Endothelial cell (in vitro differentiated cells): ENCODE results near the gene KIF21A. TPM values are rescaled to one million over a fixed set of nuclear protein-coding genes. Genes with fewer than 3 reads are reported as not detected.

ENCODE experiments used
- DNase-seq: peaks from one replicate; pipeline ENCODE4 v3.0.0; 2021; ENCODE audit warnings: low spot score
- H3K27ac Mint-ChIP-seq: one replicate; pipeline ENCODE4 v1.8.0; 2021; ENCODE audit warnings: mixed read lengths, inconsistent platforms; ENCODE audit not compliant: unreplicated experiment
- H3K27me3 Mint-ChIP-seq: one replicate; pipeline ENCODE4 v1.8.0; 2021; ENCODE audit warnings: mild to moderate bottlenecking, moderate library complexity, mixed read lengths, inconsistent platforms; ENCODE audit not compliant: unreplicated experiment
- H3K36me3 Mint-ChIP-seq: one replicate; pipeline ENCODE4 v1.8.0; 2021; ENCODE audit warnings: mild to moderate bottlenecking, low read depth, mixed read lengths, inconsistent platforms; ENCODE audit not compliant: unreplicated experiment
- H3K4me1 Mint-ChIP-seq: one replicate; pipeline ENCODE4 v1.8.0; 2021; ENCODE audit warnings: mild to moderate bottlenecking, mixed read lengths, inconsistent platforms; ENCODE audit not compliant: unreplicated experiment
- H3K4me3 Mint-ChIP-seq: one replicate; pipeline ENCODE4 v1.8.0; 2021; ENCODE audit warnings: mild to moderate bottlenecking, mixed read lengths, inconsistent platforms; ENCODE audit not compliant: unreplicated experiment
- H3K9me3 Mint-ChIP-seq: one replicate; pipeline ENCODE4 v1.8.0; 2021; ENCODE audit warnings: mixed read lengths, inconsistent platforms; ENCODE audit not compliant: unreplicated experiment
- CTCF ChIP-seq: fragments of 200-600 bp; sonication (generic); IDR thresholded peaks from one replicate; pipeline ENCODE4 v1.5.0; 2021; ENCODE audit warnings: antibody characterized with exemption; ENCODE audit not compliant: unreplicated experiment
- total RNA-seq: library from RNA; stranded (reverse); fragmentation: NEBNext Ultra II Directional; extraction: Animal tissue kit (Norgen Biotek cat#: 25700); gene quantifications from one replicate; pipeline ENCODE4 v1.2.1, GENCODE V29; 2021; ENCODE audit not compliant: unreplicated experiment

Gene KIF21A
- total RNA-seq, 1 donor from 2014 or later: 2.9 TPM

DNA sequence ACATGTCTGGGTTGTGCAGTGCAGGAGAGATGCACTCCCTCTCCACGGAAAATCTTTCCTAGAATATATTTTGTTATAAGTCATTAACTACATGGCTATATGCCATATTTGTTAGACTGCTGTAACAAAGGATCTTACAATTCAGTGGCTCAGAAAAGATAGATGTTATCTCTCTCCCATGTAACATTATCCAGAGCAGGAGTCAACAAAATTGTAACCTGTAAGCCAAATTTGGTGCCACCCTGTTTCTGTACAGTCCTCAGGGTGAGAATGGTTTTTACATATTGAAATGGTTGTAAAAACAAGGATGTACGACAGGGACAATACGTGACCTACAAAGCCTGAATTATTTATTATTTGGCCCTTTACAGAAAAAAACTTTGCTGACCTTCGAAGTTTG, 155.5 kb downstream of the KIF21A start:
- no peak overlapping the region for H3K4me3 Mint-ChIP-seq
- H3K36me3 Mint-ChIP-seq: no peaks in the 10 kb centered on the region
- no peak for DNase-seq
- no peak overlapping the region for H3K27ac Mint-ChIP-seq
- no peaks in the 10 kb centered on the region for H3K9me3 Mint-ChIP-seq
- no peak for TF ChIP-seq CTCF
- H3K27me3 Mint-ChIP-seq: no peaks in the 10 kb centered on the region
- no peaks in the 10 kb centered on the region for H3K4me1 Mint-ChIP-seq

GRCh38 chr12:39278426-39278825, 164.5 kb downstream of the KIF21A start:
- no peak overlapping the region for H3K4me3 Mint-ChIP-seq
- no peaks in the 10 kb centered on the region for H3K9me3 Mint-ChIP-seq
- TF ChIP-seq CTCF: no peak
- no peaks in the 10 kb centered on the region for H3K4me1 Mint-ChIP-seq
- DNase-seq: no peak
- H3K27ac Mint-ChIP-seq: no peak overlapping the region
- no peaks in the 10 kb centered on the region for H3K36me3 Mint-ChIP-seq
- H3K27me3 Mint-ChIP-seq: no peaks in the 10 kb centered on the region

DNA sequence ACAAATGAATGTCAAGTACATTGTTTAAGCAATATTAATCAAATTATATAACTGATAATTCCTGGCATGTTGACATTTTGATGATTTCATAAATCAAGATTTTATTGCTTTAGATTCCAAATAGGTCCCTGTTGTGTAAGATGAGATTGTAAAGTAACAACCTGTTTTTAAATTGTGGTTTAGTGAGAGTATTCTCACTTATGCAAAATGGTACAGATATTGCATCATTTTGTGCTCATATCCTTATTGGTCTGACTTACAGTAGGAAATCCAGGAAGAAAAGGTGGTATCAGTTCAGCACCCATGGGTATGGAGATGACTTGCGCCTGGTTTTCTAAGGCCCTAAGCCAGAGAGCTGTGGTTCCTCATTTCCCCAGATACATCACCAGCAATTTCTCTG, 165.5 kb downstream of the KIF21A start:
- no peaks in the 10 kb centered on the region for H3K36me3 Mint-ChIP-seq
- no peaks in the 10 kb centered on the region for H3K9me3 Mint-ChIP-seq
- no peak overlapping the region for H3K4me3 Mint-ChIP-seq
- DNase-seq: no peak
- TF ChIP-seq CTCF: no peak
- H3K4me1 Mint-ChIP-seq: no peaks in the 10 kb centered on the region
- H3K27me3 Mint-ChIP-seq: peaks cover 1% of the 10 kb centered on the region
- no peak overlapping the region for H3K27ac Mint-ChIP-seq

GRCh38 chr12:39275846-39276245, 167.1 kb downstream of the KIF21A start:
- peaks cover 1% of the 10 kb centered on the region for H3K27me3 Mint-ChIP-seq
- H3K9me3 Mint-ChIP-seq: no peaks in the 10 kb centered on the region
- H3K4me1 Mint-ChIP-seq: peaks cover 3% of the 10 kb centered on the region
- H3K27ac Mint-ChIP-seq: no peak overlapping the region
- no peak for DNase-seq
- H3K36me3 Mint-ChIP-seq: no peaks in the 10 kb centered on the region
- H3K4me3 Mint-ChIP-seq: no peak overlapping the region
- TF ChIP-seq CTCF: no peak

- H3K36me3 Mint-ChIP-seq: no peaks in the 10 kb centered on the region
- H3K4me3 Mint-ChIP-seq: no peak overlapping the region
- no peak overlapping the region for H3K27ac Mint-ChIP-seq
- H3K27me3 Mint-ChIP-seq: peaks cover 1% of the 10 kb centered on the region
- peak; percentile 66 for DNase-seq
- no peaks in the 10 kb centered on the region for H3K9me3 Mint-ChIP-seq
- peak; percentile 85 for TF ChIP-seq CTCF
- peaks cover 6% of the 10 kb centered on the region for H3K4me1 Mint-ChIP-seq
These were observed 169.9 kb downstream of the KIF21A start for GRCh38 chr12:39272871-39273655.
